Measurements from ENCODE around the gene SCUBE3.

Gene SCUBE3

GRCh38 chr6:35275744-35276260 is 62.0 kb downstream of the SCUBE3 start:
- no peak for DNase-seq

- DNase-seq: no peak
Measured at GRCh38 chr6:35278708-35279107, 65.0 kb downstream of the SCUBE3 start.

GRCh38 chr6:35280903-35281302 is 67.1 kb downstream of the SCUBE3 start:
- no peak for DNase-seq

- DNase-seq: no peak
Measured at GRCh38 chr6:35282472-35282871, 68.7 kb downstream of the SCUBE3 start.

DNA sequence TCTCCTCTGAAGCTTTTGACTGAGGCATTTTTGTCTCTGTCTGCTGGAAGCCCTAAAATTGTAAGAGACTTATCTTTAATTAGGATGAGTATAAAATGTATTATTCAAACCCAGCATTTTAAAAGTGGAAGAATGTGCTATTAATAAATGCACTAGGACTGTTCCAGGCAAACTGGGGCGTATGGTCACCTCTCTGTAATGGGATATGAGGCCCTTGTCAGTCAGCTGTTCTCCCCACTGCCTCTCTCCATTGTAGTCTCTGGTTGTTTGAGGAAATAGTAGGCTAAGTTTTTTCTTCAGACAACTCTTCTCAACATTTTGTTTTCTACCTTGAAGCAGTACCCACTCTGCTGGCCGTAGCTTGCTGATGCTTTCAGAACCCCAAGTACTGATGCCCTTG is 69.6 kb downstream of the SCUBE3 start:
- DNase-seq: no peak

GRCh38 chr6:35287671-35288396 is 74.1 kb downstream of the SCUBE3 start:
- no peak for DNase-seq

DNA sequence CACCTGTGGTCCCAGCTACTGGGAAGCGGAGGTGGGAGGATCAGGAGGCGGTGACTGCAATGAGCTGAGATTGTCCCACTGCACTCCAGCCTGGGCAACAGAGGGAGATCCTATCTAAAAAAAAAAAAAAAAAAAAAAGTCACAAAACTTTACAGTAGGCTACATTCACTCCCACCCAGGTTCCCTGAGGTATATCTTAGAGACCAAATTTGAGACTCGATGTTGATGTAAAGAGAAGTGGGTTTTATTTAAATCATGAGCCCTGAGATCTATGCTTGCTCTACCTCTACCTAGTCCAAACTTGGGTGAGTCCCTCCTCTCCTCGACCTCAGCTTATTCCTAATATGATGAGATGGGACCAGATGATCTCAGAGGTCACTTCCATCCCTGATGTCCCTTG is 75.1 kb downstream of the SCUBE3 start:
- DNase-seq: no peak

- DNase-seq: no peak
Measured at GRCh38 chr6:35291491-35291890, 77.7 kb downstream of the SCUBE3 start.

DNA sequence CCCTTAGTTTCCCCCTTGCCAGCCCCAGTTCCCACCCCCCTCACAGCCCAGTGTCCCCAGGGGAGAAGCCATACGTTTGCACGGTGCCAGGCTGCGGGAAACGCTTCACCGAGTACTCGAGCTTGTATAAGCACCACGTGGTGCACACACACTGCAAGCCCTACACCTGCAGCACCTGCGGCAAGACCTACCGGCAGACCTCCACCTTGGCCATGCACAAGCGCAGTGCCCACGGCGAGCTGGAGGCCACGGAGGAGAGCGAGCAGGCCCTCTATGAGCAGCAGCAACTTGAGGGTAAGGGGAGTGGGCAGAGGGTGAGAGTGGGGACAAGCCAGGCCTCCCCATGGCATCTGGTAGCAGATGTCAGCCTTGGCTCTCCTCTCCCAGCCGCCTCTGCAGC is 78.7 kb downstream of the SCUBE3 start:
- no peak for DNase-seq

- no peak for DNase-seq
Measured at GRCh38 chr6:35293681-35294080, 79.9 kb downstream of the SCUBE3 start.

DNA sequence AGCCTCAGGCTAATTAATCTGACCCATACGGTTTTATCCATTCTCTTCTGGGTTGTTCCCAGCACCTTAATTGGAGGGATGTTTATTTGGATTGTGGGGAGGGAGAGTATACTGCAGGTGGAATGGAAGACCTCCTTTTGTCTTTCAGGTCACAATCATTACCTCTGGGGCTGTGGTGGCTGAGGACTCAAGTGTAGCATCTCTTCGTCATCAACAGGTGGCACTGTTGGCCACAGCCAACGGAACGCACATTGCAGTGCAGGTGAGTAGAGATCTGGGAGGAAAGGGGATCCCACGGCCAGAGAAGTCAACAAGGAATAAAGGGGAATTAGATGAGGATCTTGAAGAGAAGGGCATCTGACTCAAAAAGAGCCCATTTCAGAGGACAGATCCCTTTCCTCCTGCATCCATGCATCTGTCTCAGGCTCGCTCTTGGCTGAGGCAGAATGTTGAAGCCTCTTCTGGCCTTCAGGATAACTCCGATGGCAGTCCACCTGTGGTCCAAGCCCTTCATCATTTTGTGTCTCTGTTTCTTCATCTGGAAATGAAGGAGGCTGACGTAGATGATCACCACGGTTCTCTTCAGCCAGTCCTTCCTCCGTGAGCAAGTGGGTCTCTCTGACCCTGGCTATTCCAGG is 80.7 kb downstream of the SCUBE3 start:
- DNase-seq: no peak

GRCh38 chr6:35295036-35295435 is 81.3 kb downstream of the SCUBE3 start:
- no peak for DNase-seq

DNA sequence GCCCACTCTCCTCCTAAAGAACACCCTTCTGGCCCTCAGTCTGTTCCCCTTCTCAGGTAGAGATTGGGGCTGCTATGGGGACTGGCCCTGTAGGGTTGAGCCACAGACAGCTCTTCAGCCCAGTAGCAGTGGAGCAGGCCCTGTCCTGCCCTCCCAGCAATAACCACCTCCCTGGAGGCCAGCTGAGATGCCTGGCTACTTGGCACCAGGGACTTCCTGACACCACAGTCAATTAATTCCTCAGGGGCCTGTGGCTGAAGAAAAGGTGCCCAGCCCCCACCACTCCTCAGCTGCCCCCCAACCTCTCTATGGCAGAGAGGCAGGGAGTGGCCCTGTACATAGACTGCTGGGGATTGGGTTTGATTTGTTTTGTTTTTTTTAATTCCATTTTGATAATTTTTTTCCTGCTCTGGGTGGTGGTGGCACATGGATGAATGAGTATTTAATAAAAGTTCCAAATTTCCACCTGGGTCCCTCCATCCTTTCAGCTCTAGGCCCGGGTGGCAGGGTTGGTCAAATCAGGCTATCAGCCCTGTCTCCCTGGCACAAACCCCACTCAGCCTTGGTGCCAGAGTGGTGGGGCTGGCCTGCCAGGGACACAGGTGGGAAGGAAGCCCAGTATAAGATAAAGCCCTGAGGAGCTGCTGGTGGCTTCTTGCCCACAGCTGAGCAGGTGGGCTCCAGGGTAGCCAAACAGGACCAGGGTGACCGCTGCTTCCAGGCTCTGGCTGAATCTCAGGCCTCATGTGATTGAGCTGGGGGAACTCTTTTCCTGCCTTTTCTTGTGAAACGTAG is 82.0 kb downstream of the SCUBE3 start:
- DNase-seq: no peak

DNA sequence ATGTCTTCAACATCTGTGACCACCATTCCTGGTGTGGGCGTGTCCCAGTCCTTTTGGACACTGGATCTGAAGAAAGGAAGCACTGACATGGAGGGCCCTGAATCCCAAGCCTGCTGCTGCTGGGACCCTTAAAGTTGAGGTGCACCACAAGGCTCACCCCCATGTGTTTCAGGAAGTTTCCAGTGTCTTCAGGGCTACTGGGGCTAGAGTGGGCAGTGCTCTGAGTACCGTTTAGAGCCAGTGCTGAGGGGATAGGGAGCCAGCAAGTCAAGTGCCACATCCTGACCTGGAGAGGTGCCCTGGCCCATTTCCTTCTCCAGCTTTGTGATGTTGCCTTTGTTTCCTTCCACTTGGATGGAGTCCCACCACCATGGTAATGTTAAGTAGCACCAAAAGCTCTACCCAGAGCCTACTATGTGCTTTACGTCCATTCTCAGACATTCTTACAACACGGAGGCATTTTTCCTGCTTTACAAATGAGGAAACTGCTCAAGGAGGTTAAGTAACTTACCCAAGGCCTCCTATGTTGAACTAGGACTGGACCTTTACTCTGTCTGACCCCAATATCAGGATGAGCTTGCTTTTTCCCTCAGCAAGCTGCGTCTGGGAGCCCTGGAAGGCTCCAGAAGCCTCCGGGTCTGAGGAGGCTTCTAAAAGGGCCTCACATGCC is 83.3 kb downstream of the SCUBE3 start:
- DNase-seq: no peak

DNA sequence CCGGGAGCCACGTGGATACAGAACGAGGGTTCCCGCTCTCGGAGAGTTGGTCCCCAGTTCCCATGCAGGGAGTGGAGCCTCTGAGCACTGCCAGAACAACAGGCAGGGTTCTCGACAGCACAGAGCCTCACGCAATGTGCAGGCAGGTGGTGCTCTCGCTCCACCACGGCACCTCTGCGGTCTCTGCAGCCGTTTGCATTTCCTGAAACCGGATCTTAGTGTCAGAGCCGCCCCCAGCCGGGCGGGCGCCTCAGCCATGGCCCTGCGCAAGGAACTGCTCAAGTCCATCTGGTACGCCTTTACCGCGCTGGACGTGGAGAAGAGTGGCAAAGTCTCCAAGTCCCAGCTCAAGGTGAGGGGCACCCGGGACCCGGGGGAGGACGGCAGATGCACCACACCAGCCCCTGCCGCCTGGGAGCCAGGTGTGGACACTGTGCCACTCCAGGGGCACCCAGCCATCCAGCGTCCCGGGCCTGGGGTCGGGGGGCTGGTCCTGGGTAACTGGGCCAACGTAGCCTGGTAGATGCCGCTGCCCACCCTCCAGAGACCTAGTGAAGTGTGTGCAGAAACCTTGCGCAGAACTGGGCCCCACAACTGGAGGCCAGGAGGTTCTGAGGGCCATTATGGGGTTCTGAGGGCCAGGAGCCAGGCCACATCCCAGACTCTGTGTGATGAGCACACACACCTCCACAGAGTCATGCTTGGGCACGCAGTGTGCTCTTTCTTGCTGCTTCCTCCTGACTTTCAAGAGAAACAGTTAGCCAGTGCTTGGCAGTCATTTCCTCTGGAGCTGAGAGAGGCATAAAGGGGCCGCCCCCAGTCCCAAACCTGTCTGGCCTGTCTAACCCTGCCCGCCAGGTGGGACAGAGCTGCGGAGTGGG is 84.1 kb downstream of the SCUBE3 start, which contains the start of gene DEF6:
TSS of gene DEF6 (plus strand) at position 218 of the 881 bp plus-strand sequence. CDS start at position 257, 39 bp downstream.
- DNase-seq: peak; percentile 58

DNA sequence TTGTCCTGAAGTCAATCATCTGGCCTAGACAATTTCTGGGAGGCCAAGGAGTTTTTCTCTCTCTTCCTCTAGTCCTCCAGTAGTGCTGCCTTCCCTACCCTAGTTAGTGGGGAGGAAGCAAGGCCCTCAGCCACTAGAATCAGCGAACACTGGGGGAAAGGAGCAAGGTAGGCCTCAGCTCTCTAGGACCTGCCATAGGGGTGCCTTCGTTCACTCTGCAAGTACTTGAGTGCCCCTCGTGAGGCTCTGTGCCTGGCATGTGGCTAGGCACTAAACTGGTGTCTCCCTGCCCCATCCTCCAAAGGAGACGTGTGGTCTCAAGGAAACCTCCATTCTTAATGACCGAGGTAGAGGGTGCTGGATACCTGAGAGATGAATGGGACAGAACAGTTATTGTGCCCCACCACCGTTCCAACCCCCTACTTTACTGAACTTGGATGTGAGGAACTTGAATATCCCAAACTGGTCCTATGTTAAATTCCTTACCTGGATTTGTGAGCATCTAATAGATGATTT is 84.9 kb downstream of the SCUBE3 start:
- no peak for DNase-seq

- peak; percentile 47 for DNase-seq
Measured at GRCh38 chr6:35299674-35300073, 85.9 kb downstream of the SCUBE3 start.

DNA sequence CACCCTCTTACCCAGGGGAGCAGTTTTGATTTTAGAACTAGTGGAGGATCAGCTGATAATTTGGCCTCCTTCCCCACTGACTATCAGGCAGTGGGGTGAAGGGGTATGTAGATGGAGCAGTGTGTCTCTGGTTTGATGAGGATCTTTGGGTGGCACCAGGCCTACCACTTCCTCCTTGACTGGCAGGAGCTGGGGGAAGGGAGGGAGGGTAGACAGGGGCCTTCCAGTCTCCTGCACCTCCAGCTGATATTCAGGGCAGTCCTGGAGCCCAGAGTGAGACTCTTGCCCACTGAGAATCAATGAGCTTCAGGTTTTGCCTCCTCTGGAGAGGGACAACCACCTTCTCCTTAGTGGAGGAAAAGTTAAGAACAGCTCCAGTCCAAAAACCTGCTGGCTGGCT is 87.1 kb downstream of the SCUBE3 start:
- DNase-seq: no peak
